CD8-positive, alpha-beta memory T cell (primary cell): ENCODE data around the gene SMTNL2. TPM values are rescaled to one million over a fixed set of nuclear protein-coding genes. Genes with fewer than 3 reads are reported as not detected.

Source experiments
- CTCF ChIA-PET: fragments of 350-600 bp; sonication (Branson Sonifier 250); formaldehyde crosslinking; loops from one replicate; lab custom pipeline; 2021; ENCODE audit warnings: antibody characterized with exemption; lab: Charles Lee
- POLR2A ChIA-PET: fragments of 350-600 bp; sonication (Branson Sonifier 250); formaldehyde crosslinking; loops from one replicate; lab custom pipeline; 2021; ENCODE audit warnings: antibody characterized with exemption; lab: Charles Lee
- DNase-seq, 5 donors: peaks; one replicate each; pipeline versions ENCODE4 v3.0.0 to v3.0.0-alpha.2; 2020 to 2022; ENCODE audit warnings: mixed read lengths in 1 of 5
- H3K27ac ChIP-seq: one replicate; pipeline ENCODE4 v1.7.0; 2013; ENCODE audit warnings: low read depth, mild to moderate bottlenecking, low read length, moderate library complexity
- H3K27me3 ChIP-seq: 2 replicates; pipeline ENCODE4 v1.7.0; 2013; ENCODE audit warnings: low read length, mild to moderate bottlenecking; ENCODE audit not compliant: insufficient read depth, poor library complexity, severe bottlenecking
- H3K36me3 ChIP-seq: 2 replicates; pipeline ENCODE4 v1.7.0; 2013; ENCODE audit warnings: mild to moderate bottlenecking, low read length, moderate library complexity; ENCODE audit not compliant: insufficient read depth
- H3K4me1 ChIP-seq: 2 replicates; pipeline ENCODE4 v1.7.0; 2013; ENCODE audit warnings: mild to moderate bottlenecking, low read length, moderate library complexity; ENCODE audit not compliant: insufficient read depth
- H3K4me3 ChIP-seq: 2 replicates; pipeline ENCODE4 v1.7.0; 2013; ENCODE audit warnings: mild to moderate bottlenecking, low read length
- H3K9me3 ChIP-seq: 2 replicates; pipeline ENCODE4 v1.7.0; 2013; ENCODE audit warnings: mild to moderate bottlenecking, low read length
- H3K27ac Mint-ChIP-seq, 8 donors: one replicate each; pipeline ENCODE4 v1.8.0; 2020 to 2021; ENCODE audit warnings: mixed read lengths in 8 of 8, mild to moderate bottlenecking in 6 of 8, inconsistent platforms in 3 of 8, moderate library complexity in 3 of 8
- H3K27me3 Mint-ChIP-seq, 2 donors: one replicate each; pipeline ENCODE4 v1.8.0; 2020 to 2021; ENCODE audit warnings: mixed read lengths in 2 of 2, mild to moderate bottlenecking in 1 of 2, moderate library complexity in 1 of 2
- H3K36me3 Mint-ChIP-seq, 3 donors: one replicate each; pipeline ENCODE4 v1.8.0; 2020 to 2021; ENCODE audit warnings: mixed read lengths in 3 of 3, inconsistent platforms in 1 of 3, mild to moderate bottlenecking in 1 of 3
- H3K4me1 Mint-ChIP-seq, 3 donors: one replicate each; pipeline ENCODE4 v1.8.0; 2020 to 2021; ENCODE audit warnings: mixed read lengths in 3 of 3, inconsistent platforms in 1 of 3, mild to moderate bottlenecking in 1 of 3
- H3K4me3 Mint-ChIP-seq, 7 donors: one replicate each; pipeline ENCODE4 v1.8.0; 2020 to 2021; ENCODE audit warnings: mixed read lengths in 7 of 7, mild to moderate bottlenecking in 6 of 7, moderate library complexity in 4 of 7, inconsistent platforms in 2 of 7
- H3K9me3 Mint-ChIP-seq, 5 donors: one replicate each; pipeline ENCODE4 v1.8.0; 2020 to 2022; ENCODE audit warnings: mixed read lengths in 5 of 5, mild to moderate bottlenecking in 3 of 5, moderate library complexity in 2 of 5, inconsistent platforms in 1 of 5
- polyA plus RNA-seq: library from polyadenylated mRNA; unstranded; fragments of 300-500 nt; fragmentation: Illumina TruSeq; gene quantifications from one replicate; pipeline ENCODE4 v1.2.3, GENCODE V29; 2021
- total RNA-seq, 2 experiments: library from RNA; stranded (reverse); gene quantifications; one replicate each; pipeline ENCODE4 v1.2.3, GENCODE V29; 2021

Gene SMTNL2
- total and polyA plus RNA-seq, 3 experiments from 2014 or later: not detected

DNA sequence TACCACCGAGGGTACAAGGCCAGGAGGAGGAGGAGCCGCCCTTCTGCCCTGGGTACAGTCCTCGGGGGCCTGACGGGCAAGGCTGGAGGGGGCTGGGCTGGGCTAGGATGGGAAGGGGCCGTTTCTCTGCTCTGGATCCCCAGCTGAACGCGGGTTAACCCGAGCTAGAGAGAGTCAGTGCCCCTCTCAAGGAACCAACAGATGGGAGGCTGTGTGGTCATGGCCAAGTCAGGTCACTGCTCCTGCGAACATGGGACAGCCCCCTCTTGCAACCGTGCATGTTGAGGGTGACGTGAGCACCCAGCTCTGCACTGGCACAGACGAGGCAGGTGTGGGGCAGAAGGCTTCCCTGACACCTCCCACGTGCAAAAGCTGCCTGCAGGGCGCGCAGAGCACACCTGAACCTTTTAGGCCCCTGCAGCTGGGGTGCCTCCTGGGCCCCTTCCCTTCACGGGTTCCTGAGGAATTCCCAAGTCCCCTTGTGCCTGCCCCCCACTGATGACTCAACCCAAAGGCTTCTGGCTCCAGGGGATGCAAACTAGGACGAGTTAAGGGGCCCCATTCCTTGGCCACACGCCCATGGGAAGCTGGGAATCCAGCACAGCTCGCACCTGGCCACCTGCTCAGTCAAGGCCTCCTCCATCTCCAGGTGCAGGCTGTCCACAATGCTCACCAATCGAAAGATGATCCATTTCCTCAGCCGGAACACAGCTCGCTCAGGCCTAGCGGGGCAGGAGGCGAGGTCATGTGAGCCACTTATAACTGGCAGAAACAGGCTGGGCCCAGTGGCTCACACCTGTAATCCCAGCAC is 35.4 kb upstream of the SMTNL2 start:
- Histone ChIP-seq H3K4me3 (no peak overlapping the region), H3K36me3 (peaks cover 51% of the 10 kb centered on the region), H3K4me1 (peaks cover 7% of the 10 kb centered on the region), H3K27me3 (no peaks in the 10 kb centered on the region), H3K27ac (no peak overlapping the region), H3K9me3 (no peaks in the 10 kb centered on the region)
- Mint-ChIP-seq H3K27ac (no peak overlapping the region), H3K9me3 (no peaks in the 10 kb centered on the region), H3K4me1 (peaks cover 5 to 9% (median 6%) of the 10 kb centered on the region in 3 donors), H3K27me3 (no peaks in the 10 kb centered on the region), H3K36me3 (peaks cover 0 to 80% (median 3%) of the 10 kb centered on the region in 3 donors), H3K4me3 (no peak overlapping the region)
- POLR2A ChIA-PET: interaction anchor here (0.7 kb wide), 1 partner anchor 868 kb away, joined by 5 read pairs; no protein-coding TSS in a partner anchor
- no peak for DNase-seq
- CTCF ChIA-PET: interaction anchor here (2.5 kb wide), 1 partner anchor 16 kb away, joined by 8 read pairs; no protein-coding TSS in a partner anchor

DNA sequence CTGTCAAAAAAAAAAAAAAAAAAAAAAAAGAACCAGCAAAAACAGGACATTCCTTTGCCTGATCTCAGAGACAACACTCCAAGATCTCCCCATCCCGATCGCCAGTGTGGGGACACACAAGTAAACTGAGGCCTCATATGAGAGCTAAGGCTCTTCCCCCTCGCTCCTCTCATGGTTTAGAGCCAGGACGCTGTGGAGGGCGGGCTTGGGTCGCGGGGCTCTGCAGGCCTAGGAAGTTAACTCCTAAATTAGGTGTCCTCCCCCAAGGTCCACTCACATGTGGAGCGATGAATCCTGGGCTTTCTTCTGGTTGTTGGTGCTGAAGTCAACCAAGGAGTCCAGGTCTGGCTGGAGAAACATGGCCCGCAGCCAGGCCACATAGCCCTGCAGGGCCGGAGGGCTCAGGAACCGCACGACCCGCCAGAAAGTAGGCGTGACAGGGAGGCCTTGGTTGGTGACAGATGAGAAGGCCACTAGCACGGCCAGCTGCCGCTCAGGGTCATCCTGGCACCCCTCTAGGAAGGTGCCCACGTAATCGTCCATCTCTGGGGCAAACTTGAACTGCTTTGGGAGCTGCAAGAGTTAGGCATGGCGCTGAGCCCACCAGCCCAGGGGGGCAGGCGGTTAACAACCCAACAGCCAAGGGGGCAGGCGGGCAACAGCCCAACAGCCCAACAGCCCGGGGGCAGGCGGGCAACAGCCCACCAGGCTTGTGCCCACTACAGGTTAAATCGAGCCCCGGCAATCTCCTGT is 34.4 kb upstream of the SMTNL2 start:
- H3K9me3 Mint-ChIP-seq: no peaks in the 10 kb centered on the region
- H3K36me3 ChIP-seq: peaks cover 51% of the 10 kb centered on the region
- no peaks in the 10 kb centered on the region for H3K9me3 ChIP-seq
- ChIA-PET CTCF (interaction anchor here (0.9 to 2.5 kb wide), 2 partner anchors 15 to 41 kb away, joined by 3 to 8 read pairs; no protein-coding TSS in a partner anchor), POLR2A (interaction anchor here (0.5 to 0.7 kb wide), 2 partner anchors 101 to 867 kb away, joined by 3 to 5 read pairs; no protein-coding TSS in a partner anchor)
- DNase-seq: no peak
- peaks cover 15% of the 10 kb centered on the region for H3K4me1 ChIP-seq
- H3K27me3 ChIP-seq: no peaks in the 10 kb centered on the region
- no peak overlapping the region for H3K27ac ChIP-seq
- H3K36me3 Mint-ChIP-seq: peaks cover 0 to 83% (median 3%) of the 10 kb centered on the region in 3 donors
- no peak overlapping the region for H3K27ac Mint-ChIP-seq
- H3K27me3 Mint-ChIP-seq: no peaks in the 10 kb centered on the region
- no peak overlapping the region for H3K4me3 ChIP-seq
- H3K4me1 Mint-ChIP-seq: peaks cover 13 to 19% (median 16%) of the 10 kb centered on the region in 3 donors
- no peak overlapping the region for H3K4me3 Mint-ChIP-seq

DNA sequence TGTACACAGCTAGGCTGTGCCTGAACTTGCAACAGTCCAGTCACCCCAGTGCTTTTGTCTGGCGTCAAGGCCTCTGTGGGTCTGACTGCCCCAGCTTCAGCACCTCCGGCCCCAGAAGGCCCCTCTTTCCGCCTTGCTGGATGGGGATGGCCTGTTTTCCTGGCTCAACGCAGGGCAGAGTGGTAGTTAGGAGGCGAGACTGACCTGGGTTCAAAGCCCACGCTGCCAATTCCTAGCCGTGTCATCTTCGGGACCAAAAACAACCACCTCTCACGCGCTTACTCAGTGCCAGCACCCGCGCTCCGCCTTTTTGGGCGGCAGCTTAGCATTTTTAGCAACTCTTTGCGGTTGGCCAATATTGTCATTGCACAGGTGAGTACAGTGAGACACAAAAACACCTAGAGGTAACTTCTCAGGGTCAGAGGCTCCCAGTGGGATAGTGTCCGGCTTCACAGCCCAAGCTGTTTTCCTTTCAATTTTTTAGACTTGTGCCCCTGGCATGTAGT is 33.7 kb upstream of the SMTNL2 start:
- H3K4me3 Mint-ChIP-seq: no peak overlapping the region
- no peaks in the 10 kb centered on the region for H3K27me3 ChIP-seq
- no peaks in the 10 kb centered on the region for H3K9me3 Mint-ChIP-seq
- no peaks in the 10 kb centered on the region for H3K9me3 ChIP-seq
- H3K27ac Mint-ChIP-seq: no peak overlapping the region
- peaks cover 15% of the 10 kb centered on the region for H3K4me1 ChIP-seq
- peaks cover 0 to 85% (median 3%) of the 10 kb centered on the region in 3 donors for H3K36me3 Mint-ChIP-seq
- H3K4me1 Mint-ChIP-seq: peaks cover 20 to 25% (median 22%) of the 10 kb centered on the region in 3 donors
- no peaks in the 10 kb centered on the region for H3K27me3 Mint-ChIP-seq
- no peak for DNase-seq
- ChIA-PET POLR2A (interaction anchor here (0.5 kb wide), 1 partner anchor 100 kb away, joined by 3 read pairs; no protein-coding TSS in a partner anchor), CTCF (interaction anchor here (0.9 to 2.5 kb wide), 2 partner anchors 14 to 41 kb away, joined by 3 to 8 read pairs; no protein-coding TSS in a partner anchor)
- H3K36me3 ChIP-seq: peaks cover 51% of the 10 kb centered on the region
- H3K27ac ChIP-seq: no peak overlapping the region
- no peak overlapping the region for H3K4me3 ChIP-seq

DNA sequence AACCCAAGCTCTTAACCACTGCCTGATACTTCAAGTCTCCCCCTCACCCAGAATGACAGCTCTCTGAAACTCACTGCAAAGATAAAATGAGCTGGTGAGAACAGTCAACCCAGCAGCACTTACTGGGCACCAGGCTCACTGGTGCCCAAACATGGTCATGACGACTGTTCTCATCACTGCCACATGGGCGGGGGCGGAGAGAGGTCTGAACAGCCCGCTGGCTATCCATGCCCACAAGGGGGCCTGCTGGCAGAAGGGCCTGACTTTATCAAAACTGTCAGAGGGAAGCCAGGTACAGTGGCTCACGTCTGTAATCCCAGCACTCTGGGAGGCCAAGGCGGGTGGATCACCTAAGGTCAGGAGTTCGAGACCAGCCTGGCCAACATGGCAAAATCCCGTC is 33.2 kb upstream of the SMTNL2 start:
- Mint-ChIP-seq H3K4me1 (peaks cover 25 to 31% (median 28%) of the 10 kb centered on the region in 3 donors), H3K4me3 (no peak overlapping the region), H3K36me3 (peaks cover 0 to 80% (median 3%) of the 10 kb centered on the region in 3 donors), H3K9me3 (no peaks in the 10 kb centered on the region), H3K27me3 (no peaks in the 10 kb centered on the region), H3K27ac (peak overlapping the region in 1 of 8 donors; percentile 47)
- Histone ChIP-seq H3K4me3 (no peak overlapping the region), H3K27ac (no peak overlapping the region), H3K9me3 (no peaks in the 10 kb centered on the region), H3K36me3 (peaks cover 51% of the 10 kb centered on the region), H3K4me1 (peaks cover 19% of the 10 kb centered on the region), H3K27me3 (no peaks in the 10 kb centered on the region)
- CTCF ChIA-PET: interaction anchor here (0.9 kb wide), 1 partner anchor 42 kb away, joined by 3 read pairs; no protein-coding TSS in a partner anchor
- DNase-seq: no peak
- POLR2A ChIA-PET: no interaction called here

DNA sequence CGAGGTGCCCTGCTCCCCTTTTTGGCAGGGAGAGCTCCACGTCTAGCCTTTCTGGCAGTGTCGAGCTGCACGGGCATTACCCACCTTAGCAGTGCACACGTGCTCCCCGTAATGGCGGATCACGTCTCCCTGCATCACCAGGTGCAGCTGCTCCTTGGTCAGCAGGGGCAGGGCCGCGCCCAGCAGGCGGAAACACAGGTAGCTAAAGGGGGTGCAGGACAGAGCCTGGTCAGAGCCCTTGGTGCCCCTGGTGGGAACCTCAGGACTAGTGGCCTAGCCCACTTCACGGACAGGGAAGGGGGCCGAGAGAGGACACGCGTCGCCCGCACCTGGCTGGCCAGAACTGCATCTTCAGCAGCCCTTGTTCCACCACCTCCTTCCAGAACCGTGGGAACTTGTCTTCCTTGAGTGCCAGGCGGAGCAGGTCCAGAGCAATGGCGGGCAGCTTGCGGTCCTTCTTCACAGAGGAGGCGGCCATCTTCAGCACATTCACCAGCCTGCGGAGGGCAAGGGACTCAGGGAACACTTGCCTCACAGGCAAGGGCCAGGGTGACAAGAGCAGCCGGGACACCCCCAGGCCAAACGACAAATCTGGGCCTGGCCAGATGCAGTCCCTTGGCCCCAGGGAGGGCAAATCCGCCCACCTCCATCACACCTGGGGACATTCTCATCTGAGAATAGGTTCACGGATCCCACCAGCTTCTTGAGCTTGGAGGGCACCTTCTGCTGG is 32.4 kb upstream of the SMTNL2 start:
- Mint-ChIP-seq H3K27ac (no peak overlapping the region), H3K4me1 (peaks cover 27 to 32% (median 30%) of the 10 kb centered on the region in 3 donors), H3K9me3 (no peaks in the 10 kb centered on the region), H3K27me3 (no peaks in the 10 kb centered on the region), H3K36me3 (peaks cover 0 to 73% (median 3%) of the 10 kb centered on the region in 3 donors), H3K4me3 (peak overlapping the region in 2 of 7 donors; percentile 15 to 54)
- CTCF ChIA-PET: interaction anchor here (1.4 kb wide), 1 partner anchor 15 kb away, joined by 4 read pairs; no protein-coding TSS in a partner anchor
- H3K27ac ChIP-seq: no peak overlapping the region
- no peak overlapping the region for H3K4me3 ChIP-seq
- no peaks in the 10 kb centered on the region for H3K9me3 ChIP-seq
- no peak for DNase-seq
- no peaks in the 10 kb centered on the region for H3K27me3 ChIP-seq
- POLR2A ChIA-PET: no interaction called here
- peaks cover 21% of the 10 kb centered on the region for H3K4me1 ChIP-seq
- peaks cover 45% of the 10 kb centered on the region for H3K36me3 ChIP-seq

DNA sequence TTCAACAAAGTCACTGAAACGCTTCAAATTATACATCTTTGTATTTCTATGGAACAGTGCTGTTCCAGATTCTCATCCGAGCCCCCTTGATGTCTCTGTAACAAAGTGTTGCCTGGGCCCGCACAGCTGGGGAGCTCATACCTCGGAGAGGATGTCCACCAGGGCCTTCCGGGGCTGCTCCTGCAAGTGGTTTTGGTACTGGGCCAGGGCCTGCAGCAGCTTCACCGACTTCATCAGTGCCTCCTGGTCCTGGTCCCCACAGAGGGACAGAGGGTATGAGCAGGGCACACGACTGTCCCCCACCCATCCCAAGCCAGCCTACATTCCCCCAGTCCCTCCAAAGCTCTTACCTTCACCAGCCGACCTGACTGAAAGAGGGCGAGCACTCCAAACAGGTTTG is 30.7 kb upstream of the SMTNL2 start:
- peaks cover 0 to 58% (median 3%) of the 10 kb centered on the region in 3 donors for H3K36me3 Mint-ChIP-seq
- Histone ChIP-seq H3K27ac (no peak overlapping the region), H3K4me3 (peak overlapping the region; percentile 75)

DNA sequence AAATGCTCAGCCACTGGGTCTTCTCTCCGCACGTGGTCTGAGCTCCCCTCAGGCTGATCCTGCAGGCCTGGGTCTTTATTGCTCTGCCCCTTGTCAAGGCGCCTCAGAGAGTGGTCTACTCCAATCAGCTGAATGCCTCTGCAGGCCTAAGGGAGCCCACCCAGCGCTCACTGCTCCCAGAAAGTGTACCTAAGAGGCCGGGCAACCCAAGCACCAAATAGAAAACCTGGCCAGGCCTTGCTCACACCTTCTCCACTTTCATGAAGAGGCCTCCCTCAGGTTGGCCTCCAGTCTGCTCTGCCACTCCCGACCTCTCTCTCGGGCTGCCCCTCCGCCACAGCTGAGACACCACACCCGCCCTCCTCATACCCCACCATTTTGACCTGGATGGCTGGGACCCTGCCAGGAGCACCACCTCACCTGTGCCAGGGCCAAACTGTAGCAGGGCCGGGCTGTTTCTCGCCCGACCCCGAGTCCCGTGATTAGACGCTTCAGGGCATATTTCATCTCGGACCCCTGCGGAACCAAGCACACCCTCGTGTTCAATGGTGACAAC is 29.8 kb upstream of the SMTNL2 start:
- CTCF ChIA-PET: interaction anchor here (2.5 kb wide), 1 partner anchor 12 kb away, joined by 14 read pairs; no protein-coding TSS in a partner anchor
- H3K27me3 ChIP-seq: no peaks in the 10 kb centered on the region
- peaks cover 27 to 32% (median 30%) of the 10 kb centered on the region in 3 donors for H3K4me1 Mint-ChIP-seq

More for the DNA sequence above, 30.7 kb upstream of the SMTNL2 start:
- DNase-seq: no peak
- no peaks in the 10 kb centered on the region for H3K27me3 Mint-ChIP-seq
- peaks cover 30% of the 10 kb centered on the region for H3K36me3 ChIP-seq
- H3K9me3 ChIP-seq: no peaks in the 10 kb centered on the region
- peaks cover 27 to 32% (median 30%) of the 10 kb centered on the region in 3 donors for H3K4me1 Mint-ChIP-seq
- H3K4me3 Mint-ChIP-seq: peak overlapping the region in 6 of 7 donors; percentile 94 to 97 (median 96)
- no peaks in the 10 kb centered on the region for H3K9me3 Mint-ChIP-seq
- ChIA-PET CTCF (interaction anchor here (1.4 to 2.5 kb wide), 2 partner anchors 13 kb away, joined by 4 to 14 read pairs; no protein-coding TSS in a partner anchor), POLR2A (no interaction called here)
- H3K4me1 ChIP-seq: peaks cover 21% of the 10 kb centered on the region
- peak overlapping the region in 1 of 8 donors; percentile 50 for H3K27ac Mint-ChIP-seq
- H3K27me3 ChIP-seq: no peaks in the 10 kb centered on the region

More for the DNA sequence above, 29.8 kb upstream of the SMTNL2 start:
- Histone ChIP-seq H3K36me3 (peaks cover 22% of the 10 kb centered on the region), H3K4me1 (peaks cover 21% of the 10 kb centered on the region), H3K4me3 (peak overlapping the region; percentile 75), H3K9me3 (no peaks in the 10 kb centered on the region), H3K27ac (peak overlapping the region; percentile 59)
- Mint-ChIP-seq H3K27me3 (no peaks in the 10 kb centered on the region), H3K9me3 (no peaks in the 10 kb centered on the region), H3K27ac (peak overlapping the region; percentile 65 to 99 (median 94)), H3K4me3 (peak overlapping the region; percentile 83 to 97 (median 96)), H3K36me3 (peaks cover 0 to 51% (median 3%) of the 10 kb centered on the region in 3 donors)
- DNase-seq: no peak
- POLR2A ChIA-PET: interaction anchor here (0.7 kb wide), 1 partner anchor 12 kb away, joined by 3 read pairs; no protein-coding TSS in a partner anchor
